Measurements from ENCODE around the gene BRK1.
"Not testable (repeated sequence)": the region's sequence is repeated elsewhere in the genome, so short reads cannot be mapped to it uniquely, and the experiment has no call there.

The BRK1 gene

GRCh38 chr3:10162185-10162584 lies 46.7 kb downstream of the BRK1 start:
- no peak overlapping the region for H3K27ac Mint-ChIP-seq
- peaks cover 22% of the 10 kb centered on the region for H3K4me1 Mint-ChIP-seq
- ATAC-seq, result no peak
- no peaks in the 10 kb centered on the region for H3K27me3 Mint-ChIP-seq
- no peaks in the 10 kb centered on the region for H3K9me3 Mint-ChIP-seq
- no peak overlapping the region for H3K4me3 Mint-ChIP-seq
- DNase-seq, result no peak

- DNase-seq, H3K27me3 Mint-ChIP-seq, ATAC-seq, H3K9me3 Mint-ChIP-seq, H3K27ac Mint-ChIP-seq: not testable (repeated sequence)
- peaks cover 24% of the 10 kb centered on the region for H3K4me1 Mint-ChIP-seq
- peak overlapping the region; percentile 60 to 86 for H3K4me3 Mint-ChIP-seq
Measured at GRCh38 chr3:10164201-10164545, 48.7 kb downstream of the BRK1 start.

- Mint-ChIP-seq H3K4me3 (peak within 1 kb of the TSS; percentile 78 to 86), H3K4me1 (peaks cover 24% of the 10 kb centered on the region), H3K27me3 (no peaks in the 10 kb centered on the region), H3K27ac (no peak within 1 kb of the TSS), H3K9me3 (peaks cover 5 to 13% of the 10 kb centered on the region in 2 donors)
- ATAC-seq (peak; percentile 89), DNase-seq (peak; percentile 51 to 63)
Measured at GRCh38 chr3:10164546-10165393, 49.3 kb downstream of the BRK1 start, which contains the start of gene IRAK2. Gene IRAK2 (plus strand): TSS chr3:10164919. CDS start chr3:10164955, 36 bp downstream.

- no peak for ATAC-seq
- Mint-ChIP-seq H3K4me1 (peaks cover 24% of the 10 kb centered on the region), H3K27ac (no peak overlapping the region), H3K4me3 (peak overlapping the region; percentile 78 to 86), H3K9me3 (peaks cover 5 to 13% of the 10 kb centered on the region in 2 donors), H3K27me3 (no peaks in the 10 kb centered on the region)
- no peak for DNase-seq
Measured at GRCh38 chr3:10166213-10166604, 50.7 kb downstream of the BRK1 start.

GRCh38 chr3:10169000-10169496 lies 53.6 kb downstream of the BRK1 start:
- Mint-ChIP-seq H3K27me3 (no peaks in the 10 kb centered on the region), H3K9me3 (peaks cover 5 to 13% of the 10 kb centered on the region in 2 donors), H3K4me1 (peaks cover 29% of the 10 kb centered on the region), H3K4me3 (no peak overlapping the region), H3K27ac (peak overlapping the region in 1 of 2 donors; percentile 90)
- DNase-seq (no peak), ATAC-seq (no peak)

GRCh38 chr3:10170915-10171478 lies 55.5 kb downstream of the BRK1 start:
- peaks cover 31% of the 10 kb centered on the region for H3K4me1 Mint-ChIP-seq
- DNase-seq, result no peak
- H3K27ac Mint-ChIP-seq, result peak overlapping the region in 1 of 2 donors; percentile 19
- no peak overlapping the region for H3K4me3 Mint-ChIP-seq
- H3K9me3 Mint-ChIP-seq, result peaks cover 5 to 13% of the 10 kb centered on the region in 2 donors
- no peak for ATAC-seq
- H3K27me3 Mint-ChIP-seq, result no peaks in the 10 kb centered on the region

GRCh38 chr3:10173095-10173925 lies 57.8 kb downstream of the BRK1 start:
- H3K27me3 Mint-ChIP-seq, result no peaks in the 10 kb centered on the region
- no peak for ATAC-seq
- no peak for DNase-seq
- H3K27ac Mint-ChIP-seq, result peak overlapping the region in 1 of 2 donors; percentile 52
- peaks cover 17% of the 10 kb centered on the region for H3K4me1 Mint-ChIP-seq
- no peak overlapping the region for H3K4me3 Mint-ChIP-seq
- H3K9me3 Mint-ChIP-seq, result peaks cover 5 to 13% of the 10 kb centered on the region in 2 donors

- DNase-seq (no peak), ATAC-seq (no peak)
- Mint-ChIP-seq H3K27ac (peak overlapping the region in 1 of 2 donors; percentile 42), H3K4me3 (no peak overlapping the region), H3K4me1 (peaks cover 19% of the 10 kb centered on the region), H3K9me3 (peaks cover 0 to 6% of the 10 kb centered on the region in 2 donors), H3K27me3 (no peaks in the 10 kb centered on the region)
Measured at GRCh38 chr3:10173926-10174435, 58.5 kb downstream of the BRK1 start.

- peaks cover 32% of the 10 kb centered on the region for H3K4me1 Mint-ChIP-seq
- not testable (repeated sequence) for H3K27ac Mint-ChIP-seq, ATAC-seq, DNase-seq, H3K27me3 Mint-ChIP-seq, H3K9me3 Mint-ChIP-seq, H3K4me3 Mint-ChIP-seq
Measured at GRCh38 chr3:10175334-10175733, 59.9 kb downstream of the BRK1 start.

- H3K27me3 Mint-ChIP-seq, H3K9me3 Mint-ChIP-seq, H3K27ac Mint-ChIP-seq, H3K4me3 Mint-ChIP-seq, DNase-seq, ATAC-seq: not testable (repeated sequence)
- H3K4me1 Mint-ChIP-seq, result peaks cover 36% of the 10 kb centered on the region
Measured at GRCh38 chr3:10176150-10176549, 60.7 kb downstream of the BRK1 start.
